Measurements from ENCODE around the gene TAS2R43. TPM values are rescaled to one million over a fixed set of nuclear protein-coding genes. Genes with fewer than 3 reads are reported as not detected.
"Not testable (repeated sequence)": the region's sequence is repeated elsewhere in the genome, so short reads cannot be mapped to it uniquely, and the experiment has no call there.

TAS2R43 gene
- total RNA-seq, 6 donors from 2014 or later, result 0.52 to 10.5 (median 5.9) TPM; not detected in 1

GRCh38 chr12:11055306-11055705, 36.8 kb downstream of the TAS2R43 start:
- no peak for ATAC-seq (ENCODE audit: low FRiP score in 2 of 2)
- H3K4me1 ChIP-seq, result no peaks in the 10 kb centered on the region
- TF ChIP-seq CTCF (IDR thresholded peaks at IDR 0.05), result no peak
- no peak for TF ChIP-seq POLR2AphosphoS5 (IDR thresholded peaks at IDR 0.05)
- TF ChIP-seq POLR2A (IDR thresholded peaks at IDR 0.05), result no peak
- no peak for TF ChIP-seq EP300 (IDR thresholded peaks at IDR 0.05)
- 97 to 98% methylated on average over 2 of the region's 2 CpGs for WGBS, 2 donors
- DNase-seq, result no peak
- no peak overlapping the region for H3K4me3 ChIP-seq
- no peaks in the 10 kb centered on the region for H3K27me3 ChIP-seq
- no peak overlapping the region for H3K27ac ChIP-seq
- peaks cover 0 to 7% (median 1%) of the 10 kb centered on the region in 4 donors for H3K9me3 ChIP-seq
- H3K36me3 ChIP-seq, result no peaks in the 10 kb centered on the region

- H3K9me3 ChIP-seq; H3K36me3 ChIP-seq; H3K4me1 ChIP-seq; ATAC-seq (ENCODE audit: low FRiP score in 2 of 2); H3K27ac ChIP-seq; DNase-seq; H3K27me3 ChIP-seq; H3K4me3 ChIP-seq: not testable (repeated sequence)
- 95 to 98% methylated on average over 7 of the region's 7 CpGs for WGBS, 2 donors
Observed at GRCh38 chr12:11049806-11050531, 42.1 kb downstream of the TAS2R43 start.

GRCh38 chr12:11041366-11041765, 50.7 kb downstream of the TAS2R43 start:
- H3K36me3 ChIP-seq; ATAC-seq (ENCODE audit: low FRiP score in 2 of 2); H3K9me3 ChIP-seq; H3K27me3 ChIP-seq; DNase-seq; H3K27ac ChIP-seq; H3K4me1 ChIP-seq; H3K4me3 ChIP-seq: not testable (repeated sequence)
- whole genome bisulfite sequencing, 2 donors, result 89% methylated on average over 2 of the region's 2 CpGs

Small RNAs within 50 kb of the gene (small RNA-seq; reads per million reads assigned to genes)
- 0 reads per million in 4 donors for gene AC018630.1

Other genes with a start within 250 kb of the TAS2R43 start
- 10 to 100 TPM in 2 of 6 donors, 1 to 10 TPM in 3, under 1 TPM in 1; 0.71 to 34.6 (median 2.5) TPM for gene PRR4, start 242.8 kb downstream of the TAS2R43 start, total RNA-seq
- gene PRH1, start 208.1 kb downstream of the TAS2R43 start, total RNA-seq, result 10 to 100 TPM in 5 of 6 donors, 1 to 10 TPM in 1; 6.5 to 43.9 (median 34.4) TPM
- 1 to 10 TPM in 4 of 6 donors, under 1 TPM in 2; 0.61 to 6.8 (median 2.5) TPM for gene TAS2R13, start 182.8 kb downstream of the TAS2R43 start, total RNA-seq
- gene PRH2, start 163.1 kb downstream of the TAS2R43 start, total RNA-seq, result under 1 TPM in 1 of 6 donors, not detected in 5; 0.63 TPM
- 10 to 100 TPM in 1 of 6 donors, 1 to 10 TPM in 4, under 1 TPM in 1; 0.94 to 12.7 (median 2.8) TPM for gene TAS2R14, start 153.1 kb downstream of the TAS2R43 start, total RNA-seq
- gene TAS2R50, start 105.4 kb downstream of the TAS2R43 start, total RNA-seq, result 1 to 10 TPM in 4 of 6 donors, under 1 TPM in 1, not detected in 1; 0.67 to 6.2 (median 1.8) TPM
- 1 to 10 TPM in 5 of 6 donors, under 1 TPM in 1; 0.84 to 6.3 (median 2.4) TPM for gene TAS2R20, start 94.0 kb downstream of the TAS2R43 start, total RNA-seq
- gene TAS2R19, start 69.7 kb downstream of the TAS2R43 start, total RNA-seq, result 10 to 100 TPM in 2 of 6 donors, 1 to 10 TPM in 4; 1.2 to 17.8 (median 4.0) TPM
- gene TAS2R31, start 60.9 kb downstream of the TAS2R43 start, total RNA-seq, result 1 to 10 TPM in 5 of 6 donors, under 1 TPM in 1; 0.81 to 9.5 (median 3.5) TPM
- gene TAS2R46, start 30.0 kb downstream of the TAS2R43 start, total RNA-seq, result 1 to 10 TPM in 4 of 6 donors, under 1 TPM in 1, not detected in 1; 0.47 to 7.1 (median 2.2) TPM
- 10 to 100 TPM in 2 of 6 donors, 1 to 10 TPM in 4; 1.4 to 20.2 (median 6.0) TPM for gene TAS2R30, start 42.3 kb upstream of the TAS2R43 start, total RNA-seq
- gene SMIM10L1, start 78.9 kb upstream of the TAS2R43 start, total RNA-seq, result 1 to 10 TPM; 1.3 to 9.2 (median 8.1) TPM
- gene TAS2R42, start 94.6 kb upstream of the TAS2R43 start, total RNA-seq, result not detected
- gene PRB3, start 177.4 kb upstream of the TAS2R43 start, total RNA-seq, result not detected
- gene PRB4, start 218.1 kb upstream of the TAS2R43 start, total RNA-seq, result 1 to 10 TPM in 1 of 6 donors, not detected in 5; 2.4 TPM

Data from upper lobe of left lung (tissue), 6 donors.